Activated naive CD8-positive, alpha-beta T cell (primary cell): ENCODE measurements around the gene PDE9A.

Experiments
- H3K27ac Mint-ChIP-seq: one replicate; pipeline ENCODE4 v1.8.0; 2021; ENCODE audit warnings: mixed read lengths
- H3K27me3 Mint-ChIP-seq: one replicate; pipeline ENCODE4 v1.8.0; 2021; ENCODE audit warnings: mixed read lengths
- H3K36me3 Mint-ChIP-seq: one replicate; pipeline ENCODE4 v1.8.0; 2021; ENCODE audit warnings: mixed read lengths
- H3K4me1 Mint-ChIP-seq: one replicate; pipeline ENCODE4 v1.8.0; 2021; ENCODE audit warnings: low read depth, mixed read lengths
- H3K4me3 Mint-ChIP-seq: one replicate; pipeline ENCODE4 v1.8.0; 2021; ENCODE audit warnings: mild to moderate bottlenecking, mixed read lengths
- H3K9me3 Mint-ChIP-seq: one replicate; pipeline ENCODE4 v1.8.0; 2021; ENCODE audit warnings: low read depth, mixed read lengths

The PDE9A gene

GRCh38 chr21:42688226-42688840 is 34.9 kb downstream of the PDE9A start:
- Mint-ChIP-seq H3K4me1 (peaks cover 22% of the 10 kb centered on the region), H3K27ac (no peak overlapping the region), H3K36me3 (peaks cover 2% of the 10 kb centered on the region), H3K4me3 (no peak overlapping the region), H3K9me3 (no peaks in the 10 kb centered on the region), H3K27me3 (no peaks in the 10 kb centered on the region)

GRCh38 chr21:42688841-42689371 is 35.5 kb downstream of the PDE9A start:
- Mint-ChIP-seq H3K27me3 (no peaks in the 10 kb centered on the region), H3K4me1 (peaks cover 17% of the 10 kb centered on the region), H3K27ac (no peak overlapping the region), H3K9me3 (no peaks in the 10 kb centered on the region), H3K36me3 (peaks cover 2% of the 10 kb centered on the region), H3K4me3 (no peak overlapping the region)

DNA sequence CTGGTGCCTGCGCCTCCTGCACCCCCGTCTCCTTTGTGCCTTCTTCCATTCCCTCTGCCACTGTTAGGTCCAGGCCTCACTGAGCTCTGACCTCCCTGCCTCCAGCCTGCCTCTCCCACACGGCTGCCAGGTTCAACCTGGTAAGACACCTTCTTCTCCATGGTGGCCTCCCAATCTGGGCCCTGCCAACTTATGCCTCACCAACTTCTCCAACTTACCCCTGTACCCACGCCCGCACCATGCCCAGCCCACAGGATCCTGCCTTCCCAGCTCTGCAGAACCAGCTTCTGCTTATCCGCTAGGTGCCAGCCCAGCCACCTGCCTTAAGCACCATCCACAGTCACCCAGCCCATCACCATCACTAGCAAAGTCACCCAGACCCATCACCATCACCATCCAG is 37.2 kb downstream of the PDE9A start:
- Mint-ChIP-seq H3K36me3 (peaks cover 4% of the 10 kb centered on the region), H3K9me3 (no peaks in the 10 kb centered on the region), H3K27ac (no peak overlapping the region), H3K4me1 (peaks cover 3% of the 10 kb centered on the region), H3K27me3 (no peaks in the 10 kb centered on the region), H3K4me3 (no peak overlapping the region)

DNA sequence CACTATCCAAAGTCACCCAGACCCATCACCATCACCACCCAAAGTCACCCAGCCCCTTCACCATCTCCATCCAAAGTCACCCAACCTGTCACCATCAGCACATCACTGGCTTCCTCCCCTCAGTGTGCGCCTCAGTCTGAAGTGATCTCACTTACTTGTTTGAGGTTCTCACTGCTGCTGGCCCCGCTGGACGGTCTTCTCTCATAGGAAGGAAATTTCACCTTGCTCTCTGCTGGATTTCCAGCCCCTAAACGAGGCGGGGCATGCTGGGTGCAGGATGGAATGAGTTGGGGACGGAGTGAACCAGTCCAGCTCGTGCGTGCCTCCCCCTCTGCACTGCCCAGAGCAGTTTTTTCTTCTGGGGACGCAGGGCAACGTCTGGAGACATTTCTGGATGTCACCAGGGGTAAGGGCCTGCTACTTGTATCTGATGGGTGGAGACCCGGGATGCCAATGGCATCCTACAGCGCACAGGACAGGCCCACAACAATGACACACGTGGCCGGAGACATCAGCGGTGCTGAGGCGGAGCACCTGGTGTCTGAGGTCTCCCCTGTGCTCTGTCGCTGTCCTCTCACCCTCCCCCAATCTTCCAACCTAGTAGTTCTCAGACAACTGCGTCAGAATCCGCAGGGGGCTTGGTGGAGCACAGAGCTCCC is 38.6 kb downstream of the PDE9A start:
- peaks cover 2% of the 10 kb centered on the region for H3K36me3 Mint-ChIP-seq
- peaks cover 1% of the 10 kb centered on the region for H3K4me1 Mint-ChIP-seq
- no peaks in the 10 kb centered on the region for H3K9me3 Mint-ChIP-seq
- H3K27ac Mint-ChIP-seq, result no peak overlapping the region
- H3K4me3 Mint-ChIP-seq, result no peak overlapping the region
- H3K27me3 Mint-ChIP-seq, result no peaks in the 10 kb centered on the region

DNA sequence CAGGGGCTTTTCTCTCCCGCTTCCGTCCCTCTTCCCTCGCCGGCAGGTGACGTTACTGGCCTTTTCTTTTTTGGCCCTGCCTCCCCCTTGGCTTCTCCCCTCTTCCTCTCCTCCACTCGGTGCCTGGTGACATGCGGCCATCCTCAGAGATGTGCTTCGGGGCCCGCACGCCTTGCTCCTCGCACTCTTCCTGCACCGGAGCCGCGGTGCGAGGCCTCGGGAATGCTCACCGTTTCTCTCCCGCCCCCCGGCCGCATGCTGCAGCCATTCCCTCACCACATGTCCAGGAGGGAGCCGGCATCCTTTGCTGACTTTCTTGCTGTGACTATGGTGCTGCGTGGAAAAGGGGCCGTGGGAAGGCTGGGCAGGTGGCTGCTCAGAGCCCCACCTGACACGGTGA is 39.3 kb downstream of the PDE9A start:
- peaks cover 4% of the 10 kb centered on the region for H3K36me3 Mint-ChIP-seq
- H3K4me3 Mint-ChIP-seq, result no peak overlapping the region
- no peak overlapping the region for H3K27ac Mint-ChIP-seq
- H3K9me3 Mint-ChIP-seq, result no peaks in the 10 kb centered on the region
- H3K27me3 Mint-ChIP-seq, result no peaks in the 10 kb centered on the region
- H3K4me1 Mint-ChIP-seq, result peaks cover 1% of the 10 kb centered on the region

DNA sequence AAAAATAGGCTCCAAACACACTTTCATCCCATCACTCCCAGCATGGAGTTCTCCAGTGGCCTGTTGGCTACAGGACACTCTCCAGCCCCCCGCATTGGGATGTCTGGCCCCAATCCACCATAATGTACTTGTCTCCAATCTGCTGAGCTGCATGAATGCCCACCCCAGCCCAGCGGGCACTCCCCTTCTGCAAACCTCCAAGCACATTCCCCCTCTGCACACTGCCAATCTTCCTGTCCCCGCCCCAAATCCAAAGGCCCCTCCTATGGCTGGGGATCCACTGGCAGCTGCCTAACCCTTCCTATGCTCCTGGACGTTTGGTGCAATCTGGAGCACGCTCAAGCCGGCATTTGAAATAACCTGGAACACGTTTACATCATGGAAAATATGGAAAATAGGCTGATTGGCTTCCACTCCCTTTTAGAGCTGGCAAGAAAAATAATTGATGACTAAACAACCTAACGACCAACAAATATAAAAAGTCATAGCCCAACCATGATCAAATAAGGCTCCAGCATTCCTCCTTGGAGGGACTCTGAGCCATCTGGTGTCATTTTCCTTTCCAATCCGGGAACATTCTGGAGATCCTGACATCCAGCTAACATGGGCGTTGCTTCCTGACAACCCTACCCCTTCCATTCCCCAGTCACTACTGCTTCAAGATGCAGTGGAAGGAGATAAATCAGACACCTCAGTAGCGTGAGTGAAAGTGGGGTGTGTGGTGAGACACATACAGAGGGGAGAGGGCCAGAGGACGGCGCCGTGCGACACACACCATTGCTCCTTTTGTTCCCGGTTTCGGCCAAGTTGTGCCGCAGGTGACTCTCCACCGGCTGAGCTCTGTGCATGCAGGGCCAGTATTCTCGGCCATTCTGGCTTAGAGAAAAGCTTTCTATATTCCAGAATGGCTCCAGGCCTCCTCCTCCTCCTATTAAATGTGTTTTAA is 41.6 kb downstream of the PDE9A start:
- Mint-ChIP-seq H3K27me3 (no peaks in the 10 kb centered on the region), H3K27ac (no peak overlapping the region), H3K4me1 (no peaks in the 10 kb centered on the region), H3K9me3 (no peaks in the 10 kb centered on the region), H3K36me3 (peaks cover 4% of the 10 kb centered on the region), H3K4me3 (no peak overlapping the region)

DNA sequence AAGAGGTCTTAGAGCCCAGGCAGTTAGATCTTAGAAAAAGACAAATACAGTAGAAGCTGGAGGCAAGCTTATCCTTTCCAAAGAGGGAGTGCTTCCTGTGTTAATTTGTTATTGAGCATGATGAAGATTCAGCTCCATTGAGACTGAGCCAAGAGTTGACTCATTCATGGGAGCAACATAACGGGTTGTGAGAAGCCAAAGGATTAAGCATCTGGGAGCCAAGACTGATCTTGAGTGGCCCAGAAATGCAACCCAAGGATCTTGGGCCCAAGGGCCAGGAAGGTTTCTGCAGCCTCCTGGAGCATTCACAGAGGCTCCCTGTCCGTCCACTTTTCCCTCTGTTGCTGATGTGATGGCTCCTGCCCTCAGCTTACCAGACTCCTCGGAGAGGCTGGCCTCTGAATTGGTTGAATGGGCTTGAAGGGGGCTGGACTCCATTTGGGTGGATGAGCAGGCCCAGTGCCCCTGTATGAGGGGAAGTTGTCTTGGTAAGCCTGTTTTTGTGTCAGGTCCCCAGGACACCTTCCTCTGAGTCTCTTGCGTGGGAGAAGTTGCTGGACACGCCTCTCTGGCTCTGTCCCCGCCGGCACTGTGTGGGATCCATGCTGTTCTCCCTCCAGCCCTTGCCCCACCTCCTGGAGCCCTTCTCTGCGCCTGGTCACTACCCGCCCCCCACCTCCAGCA is 42.4 kb downstream of the PDE9A start:
- Mint-ChIP-seq H3K9me3 (no peaks in the 10 kb centered on the region), H3K4me3 (no peak overlapping the region), H3K36me3 (peaks cover 4% of the 10 kb centered on the region), H3K27ac (no peak overlapping the region), H3K4me1 (no peaks in the 10 kb centered on the region), H3K27me3 (no peaks in the 10 kb centered on the region)

DNA sequence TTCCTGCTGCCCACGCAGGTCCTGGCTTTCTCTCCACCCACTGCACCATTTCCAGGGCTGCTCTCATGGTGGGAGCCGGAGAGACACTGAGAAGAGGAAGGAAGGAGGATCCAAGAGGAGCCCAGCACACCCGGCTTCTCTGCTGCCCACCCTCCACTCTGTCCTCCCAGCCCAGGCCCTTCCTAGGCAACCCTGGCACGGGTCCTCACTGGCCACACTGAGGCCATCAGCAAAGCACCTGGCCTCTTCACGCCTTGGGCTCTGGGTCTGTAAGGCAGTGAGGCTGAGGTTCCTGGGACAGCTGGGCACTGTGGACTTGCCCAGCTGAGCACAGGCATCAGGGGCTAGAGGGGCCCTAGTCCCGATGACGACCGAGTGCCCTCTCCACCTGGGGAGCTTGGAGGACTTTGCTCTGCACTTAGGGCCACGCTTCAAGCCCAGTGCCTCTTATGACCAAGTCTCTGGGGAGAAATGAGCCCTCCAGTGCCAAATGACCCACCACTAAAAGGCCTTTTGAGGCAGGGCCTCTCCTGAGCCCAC is 43.1 kb downstream of the PDE9A start:
- Mint-ChIP-seq H3K27ac (no peak overlapping the region), H3K4me3 (no peak overlapping the region), H3K36me3 (peaks cover 4% of the 10 kb centered on the region), H3K9me3 (no peaks in the 10 kb centered on the region), H3K27me3 (no peaks in the 10 kb centered on the region), H3K4me1 (no peaks in the 10 kb centered on the region)

GRCh38 chr21:42698733-42699132 is 45.3 kb downstream of the PDE9A start:
- no peak overlapping the region for H3K4me3 Mint-ChIP-seq
- no peaks in the 10 kb centered on the region for H3K4me1 Mint-ChIP-seq
- H3K36me3 Mint-ChIP-seq, result peaks cover 4% of the 10 kb centered on the region
- H3K9me3 Mint-ChIP-seq, result no peaks in the 10 kb centered on the region
- no peak overlapping the region for H3K27ac Mint-ChIP-seq
- H3K27me3 Mint-ChIP-seq, result no peaks in the 10 kb centered on the region

GRCh38 chr21:42699196-42699595 is 45.8 kb downstream of the PDE9A start:
- H3K27me3 Mint-ChIP-seq, result no peaks in the 10 kb centered on the region
- H3K9me3 Mint-ChIP-seq, result no peaks in the 10 kb centered on the region
- no peaks in the 10 kb centered on the region for H3K4me1 Mint-ChIP-seq
- peaks cover 4% of the 10 kb centered on the region for H3K36me3 Mint-ChIP-seq
- H3K27ac Mint-ChIP-seq, result no peak overlapping the region
- no peak overlapping the region for H3K4me3 Mint-ChIP-seq

- Mint-ChIP-seq H3K27me3 (no peaks in the 10 kb centered on the region), H3K4me1 (no peaks in the 10 kb centered on the region), H3K36me3 (peaks cover 2% of the 10 kb centered on the region), H3K9me3 (no peaks in the 10 kb centered on the region), H3K27ac (no peak overlapping the region), H3K4me3 (no peak overlapping the region)
Observed at GRCh38 chr21:42701706-42702456, 48.5 kb downstream of the PDE9A start.

GRCh38 chr21:42702720-42703119 is 49.3 kb downstream of the PDE9A start:
- no peaks in the 10 kb centered on the region for H3K36me3 Mint-ChIP-seq
- no peak overlapping the region for H3K4me3 Mint-ChIP-seq
- H3K4me1 Mint-ChIP-seq, result no peaks in the 10 kb centered on the region
- no peak overlapping the region for H3K27ac Mint-ChIP-seq
- no peaks in the 10 kb centered on the region for H3K27me3 Mint-ChIP-seq
- no peaks in the 10 kb centered on the region for H3K9me3 Mint-ChIP-seq

DNA sequence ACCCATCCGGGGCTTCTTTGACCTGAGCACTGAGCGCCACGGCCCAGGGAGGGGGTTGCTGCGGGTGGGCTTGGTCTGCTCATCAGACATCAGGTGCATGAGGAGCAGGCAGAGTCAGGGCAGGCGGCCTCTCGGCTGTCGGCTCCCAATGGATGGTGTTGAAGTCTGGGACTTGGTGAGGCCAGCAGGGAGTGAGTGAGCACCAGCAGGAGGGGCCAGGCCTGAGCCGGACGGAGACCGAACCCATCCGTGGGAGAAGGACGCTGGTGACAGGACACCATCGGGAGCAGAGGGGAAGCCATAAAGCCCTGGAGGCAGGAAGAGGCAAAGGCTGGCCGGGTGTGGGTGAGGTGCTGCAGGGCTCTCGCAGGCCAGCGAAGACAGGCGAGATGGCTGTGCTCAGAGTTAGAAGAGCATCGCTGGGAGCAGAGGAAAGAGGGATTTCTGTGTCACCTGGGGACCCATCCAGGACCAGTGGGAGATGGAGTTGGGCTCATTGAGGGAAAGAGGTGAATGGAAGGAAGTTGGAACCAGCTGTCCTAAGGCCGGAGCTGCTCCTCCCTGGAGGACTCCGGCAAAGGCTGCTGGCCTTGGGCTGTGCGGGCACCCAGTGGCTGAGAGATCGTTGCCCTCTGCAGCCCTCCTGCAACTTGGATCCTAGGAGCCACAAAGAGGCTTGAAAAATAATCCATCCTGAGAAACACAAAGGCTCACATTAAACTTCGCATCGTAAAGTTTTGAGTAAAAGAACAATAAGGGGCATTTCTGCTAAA is 49.9 kb downstream of the PDE9A start:
- no peaks in the 10 kb centered on the region for H3K27me3 Mint-ChIP-seq
- no peaks in the 10 kb centered on the region for H3K36me3 Mint-ChIP-seq
- no peaks in the 10 kb centered on the region for H3K9me3 Mint-ChIP-seq
- H3K4me1 Mint-ChIP-seq, result no peaks in the 10 kb centered on the region
- no peak overlapping the region for H3K4me3 Mint-ChIP-seq
- H3K27ac Mint-ChIP-seq, result no peak overlapping the region
